Left colon (tissue), 2 donors: ENCODE measurements around the gene EPN2. TPM values are rescaled to one million over a fixed set of nuclear protein-coding genes. Genes with fewer than 3 reads are reported as not detected.

Experiments
- ATAC-seq: fragments of 200-7000 bp; cut with Tn5 transposase; one replicate; pipeline ENCODE4 v1.9.1; 2020; ENCODE audit warnings: mild to moderate bottlenecking, moderate library complexity
- DNase-seq, 2 donors: peaks; one replicate each; pipeline ENCODE4 v3.0.0-alpha.2; 2020
- intact Hi-C, 2 donors: fragments of 100-400 bp; cut with DNase I in 1 of 2; cut with micrococcal nuclease in 1 of 2; formaldehyde crosslinking; loops; one replicate each; pipeline versions ENCODE4 v1.11.2 to v1.14.0; 2022; cut with DNase I, micrococcal nuclease
- total RNA-seq, 2 donors: library from RNA; stranded (reverse); fragmentation: NEBNext Ultra II Directional; extraction: Animal tissue kit (Norgen Biotek cat#: 25700); gene quantifications; one replicate each; pipeline ENCODE4 v1.2.1, GENCODE V29; 2021
- donor health status: DM: no; HTN: no; CAD: no.
- donor health status: DM: yes; HTN: yes; CAD: no.

Gene EPN2
- total RNA-seq, 2 donors from 2014 or later = 41.0 to 45.9 TPM

- no peak for DNase-seq
- no peak for ATAC-seq
- intact Hi-C loops = no loop called here
Measured at GRCh38 chr17:19334331-19334730, 97.2 kb downstream of the EPN2 start.

GRCh38 chr17:19335951-19336631 is 98.9 kb downstream of the EPN2 start:
- DNase-seq = no peak
- intact Hi-C loops = no loop called here
- ATAC-seq = no peak

GRCh38 chr17:19336938-19337711 is 100.0 kb downstream of the EPN2 start:
- DNase-seq (no peak), ATAC-seq (peak; percentile 6)
- intact Hi-C loops = no loop called here

GRCh38 chr17:19337712-19338023 is 100.5 kb downstream of the EPN2 start:
- intact Hi-C loops = no loop called here
- ATAC-seq (no peak), DNase-seq (no peak)

- DNase-seq = peak; percentile 67 to 83
- ATAC-seq = peak; percentile 87
- intact Hi-C loops = no loop called here
Measured at GRCh38 chr17:19338031-19338990, 101.1 kb downstream of the EPN2 start.

GRCh38 chr17:19339341-19339815 is 102.2 kb downstream of the EPN2 start:
- DNase-seq (no peak), ATAC-seq (no peak)
- intact Hi-C loops = no loop called here

- DNase-seq = no peak
- no peak for ATAC-seq
- intact Hi-C loops = no loop called here
Measured at GRCh38 chr17:19341211-19341631, 104.1 kb downstream of the EPN2 start.

GRCh38 chr17:19341641-19342610 is 104.8 kb downstream of the EPN2 start:
- no peak for DNase-seq
- intact Hi-C loops = no loop called here

GRCh38 chr17:19342611-19343255 is 105.6 kb downstream of the EPN2 start:
- intact Hi-C loops = no loop called here
- no peak for DNase-seq
- ATAC-seq = no peak

More at GRCh38 chr17:19341641-19342610, 104.8 kb downstream of the EPN2 start:
- ATAC-seq = no peak

- no peak for ATAC-seq
- no peak for DNase-seq
- intact Hi-C loops = no loop called here
Measured at GRCh38 chr17:19343256-19343630, 106.1 kb downstream of the EPN2 start.

- DNase-seq (no peak), ATAC-seq (peak; percentile 3)
- intact Hi-C loops = no loop called here
Measured at GRCh38 chr17:19343671-19344151, 106.5 kb downstream of the EPN2 start.

- ATAC-seq (peak; percentile 21), DNase-seq (no peak)
- intact Hi-C loops = no loop called here
Measured at GRCh38 chr17:19344311-19345066, 107.3 kb downstream of the EPN2 start.

GRCh38 chr17:19345067-19345460 is 107.9 kb downstream of the EPN2 start:
- no peak for ATAC-seq
- intact Hi-C loops = no loop called here
- DNase-seq = no peak

- ATAC-seq (no peak), DNase-seq (no peak)
- intact Hi-C loops = no loop called here
Measured at GRCh38 chr17:19345486-19346350, 108.6 kb downstream of the EPN2 start.

GRCh38 chr17:19346351-19347255 is 109.4 kb downstream of the EPN2 start:
- peak; percentile 21 for ATAC-seq
- intact Hi-C loops = no loop called here

More at GRCh38 chr17:19346351-19347255, 109.4 kb downstream of the EPN2 start:
- DNase-seq = peak in 1 of 2 donors; percentile 26
